ENCODE measurements around the gene SLC38A11.

Gene SLC38A11

DNA sequence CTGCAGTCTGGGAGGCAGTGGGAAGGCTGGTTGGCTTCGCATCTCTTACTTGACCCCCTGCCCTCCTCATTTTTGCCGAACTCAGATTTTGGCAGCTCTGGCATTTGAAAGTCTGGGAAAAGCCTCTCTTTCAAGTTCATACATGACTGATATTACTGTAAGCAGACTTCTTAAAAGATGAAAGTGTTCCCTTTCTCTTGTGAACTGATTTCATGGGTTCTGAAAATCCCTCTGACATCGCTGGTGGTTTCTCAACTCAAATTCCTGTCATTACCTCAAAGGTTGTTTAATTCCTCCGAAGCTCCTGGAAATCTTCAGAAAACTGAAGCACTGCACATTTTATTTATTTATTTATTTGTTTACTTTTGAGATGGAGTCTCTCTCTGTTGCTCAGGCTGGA lies 16.9 kb upstream of the SLC38A11 start:
- DNase-seq (ENCODE audit: low read depth in 4 of 4, low spot score in 1 of 4), result no peak

DNA sequence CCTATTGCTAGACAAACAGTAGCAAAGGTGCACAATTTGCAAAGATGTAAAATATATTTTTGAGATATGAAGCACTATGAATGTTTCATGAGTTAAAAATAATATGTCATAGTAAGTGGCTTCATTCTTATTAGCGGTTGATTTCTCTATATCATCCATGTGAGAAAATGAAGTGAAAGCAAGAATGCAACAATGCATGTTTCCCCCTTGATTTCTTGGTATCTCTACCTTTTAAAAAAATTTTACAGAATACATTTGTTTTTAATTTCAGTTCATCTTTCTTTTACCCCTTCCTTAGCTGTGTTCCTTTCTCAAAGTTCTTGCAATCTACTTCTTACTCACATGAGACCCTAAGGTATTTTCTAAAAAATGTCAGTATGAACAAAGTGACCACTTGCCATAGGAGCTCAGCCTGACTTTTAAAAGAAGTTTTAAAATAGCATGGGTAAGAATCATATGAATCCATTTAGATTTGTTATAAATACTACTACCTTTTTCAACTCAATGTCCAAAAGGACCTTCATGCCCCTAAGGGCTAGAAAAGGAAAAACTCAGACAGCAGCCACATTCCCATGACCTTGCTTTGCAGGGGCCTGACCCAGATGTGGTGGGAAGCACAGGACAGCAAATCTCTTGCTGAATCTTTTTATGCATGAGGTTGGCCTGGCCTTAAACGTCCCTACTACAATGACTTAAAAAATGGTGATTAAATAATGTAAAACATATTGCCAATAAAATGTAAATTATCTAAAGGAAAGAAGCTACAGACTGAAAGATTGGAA lies 14.8 kb upstream of the SLC38A11 start:
- DNase-seq (ENCODE audit: low read depth in 4 of 4, low spot score in 1 of 4), result no peak

DNA sequence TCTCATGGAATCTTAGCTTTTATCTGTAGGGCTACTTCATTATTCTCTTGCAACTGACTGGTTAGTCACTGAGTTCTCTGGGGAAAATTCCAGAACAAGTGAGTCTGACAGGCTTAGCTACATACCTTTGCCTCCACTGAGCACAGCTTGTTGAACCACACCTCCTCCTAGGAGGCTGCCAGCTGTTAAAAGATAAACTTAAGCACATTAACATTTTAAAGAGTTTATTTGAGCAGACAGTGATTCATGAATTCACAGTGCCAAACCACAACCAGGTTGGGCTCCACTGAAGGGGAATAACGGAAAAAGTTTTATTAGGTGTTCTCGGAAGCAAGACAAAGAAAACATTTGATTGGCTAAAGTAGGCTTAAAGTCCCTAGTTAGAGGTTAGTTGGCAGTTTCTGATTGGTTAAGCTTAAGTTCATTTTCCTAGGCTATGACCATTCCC lies 12.5 kb upstream of the SLC38A11 start:
- DNase-seq (ENCODE audit: low read depth in 4 of 4, low spot score in 1 of 4), result no peak

DNA sequence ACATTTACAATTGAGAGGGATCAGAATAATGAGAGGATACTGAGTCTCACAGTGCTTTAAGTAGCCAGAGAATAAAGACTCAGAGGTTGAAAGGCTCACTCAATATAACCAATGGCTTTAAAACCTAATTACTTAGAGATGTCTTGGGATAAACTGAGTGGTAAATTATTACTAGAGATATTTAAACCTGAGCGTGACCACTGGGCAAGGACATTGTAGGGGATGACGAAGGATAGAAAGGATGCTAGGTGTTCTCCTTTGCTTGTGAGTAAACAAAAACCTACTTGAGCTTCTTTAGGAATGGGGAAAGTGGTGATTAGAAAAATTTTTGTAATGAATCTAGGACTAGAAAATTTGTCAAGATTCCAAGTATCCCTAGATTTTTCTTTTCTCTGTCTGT lies 12.0 kb upstream of the SLC38A11 start:
- no peak for DNase-seq (ENCODE audit: low read depth in 4 of 4, low spot score in 1 of 4)

DNA sequence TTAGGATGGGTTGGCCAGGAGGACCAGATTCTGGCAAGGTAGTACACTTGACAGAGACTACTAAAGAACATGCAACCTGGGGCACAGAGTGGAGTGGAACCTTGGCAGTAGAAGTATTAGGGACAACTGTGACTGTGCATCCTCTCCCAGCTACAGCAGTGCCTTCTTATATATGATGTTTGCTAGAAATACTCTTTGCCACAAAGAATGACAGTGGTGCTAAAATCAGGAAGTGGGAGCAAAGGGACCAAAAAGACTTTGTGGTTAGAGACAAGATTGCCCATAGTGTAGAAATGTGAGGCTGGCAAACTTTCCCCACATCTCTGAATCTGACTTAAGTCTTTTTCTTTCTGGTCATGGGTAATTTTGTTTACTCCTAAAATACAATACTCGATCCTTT lies 9.4 kb upstream of the SLC38A11 start:
- no peak for DNase-seq (ENCODE audit: low read depth in 4 of 4, low spot score in 1 of 4)

DNA sequence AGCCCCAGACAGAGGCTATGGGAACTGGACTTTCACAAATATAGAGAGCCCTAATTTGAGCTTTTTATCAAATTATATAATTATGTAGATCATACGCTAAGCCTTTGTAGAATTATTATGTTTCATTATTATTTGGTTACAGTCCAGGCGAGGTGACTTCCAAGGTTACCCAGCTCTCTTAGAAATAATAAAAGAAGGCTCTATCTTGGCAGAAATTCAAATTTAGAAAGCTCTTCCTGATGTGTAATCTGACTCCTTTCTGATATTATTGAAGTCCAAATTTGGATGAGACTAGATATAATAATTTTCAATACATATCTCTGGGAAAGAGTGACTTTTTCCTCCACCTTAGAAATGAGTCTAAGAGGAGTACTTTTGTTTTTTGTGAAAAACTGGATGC lies 4.8 kb upstream of the SLC38A11 start:
- no peak for DNase-seq (ENCODE audit: low read depth in 4 of 4, low spot score in 1 of 4)

DNA sequence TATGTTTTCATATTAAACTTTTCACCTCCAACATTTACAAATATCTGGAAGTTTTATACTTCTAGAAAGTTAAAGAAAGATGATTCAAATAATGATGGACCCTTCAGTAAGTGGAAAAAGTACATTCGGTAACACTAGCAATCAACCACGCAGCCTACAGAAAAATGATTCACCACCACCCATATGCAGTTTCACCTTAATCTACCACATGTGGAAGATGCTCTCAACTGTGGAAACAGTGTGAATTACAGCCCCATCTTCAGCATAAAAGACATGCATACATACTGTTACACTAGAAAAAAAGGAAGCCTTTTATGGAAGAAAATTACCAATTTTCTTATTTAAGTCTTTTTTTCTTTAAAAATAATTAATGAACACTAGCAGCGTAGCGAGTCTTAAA lies 1.1 kb downstream of the SLC38A11 start:
- no peak for DNase-seq (ENCODE audit: low read depth in 4 of 4, low spot score in 1 of 4)

DNA sequence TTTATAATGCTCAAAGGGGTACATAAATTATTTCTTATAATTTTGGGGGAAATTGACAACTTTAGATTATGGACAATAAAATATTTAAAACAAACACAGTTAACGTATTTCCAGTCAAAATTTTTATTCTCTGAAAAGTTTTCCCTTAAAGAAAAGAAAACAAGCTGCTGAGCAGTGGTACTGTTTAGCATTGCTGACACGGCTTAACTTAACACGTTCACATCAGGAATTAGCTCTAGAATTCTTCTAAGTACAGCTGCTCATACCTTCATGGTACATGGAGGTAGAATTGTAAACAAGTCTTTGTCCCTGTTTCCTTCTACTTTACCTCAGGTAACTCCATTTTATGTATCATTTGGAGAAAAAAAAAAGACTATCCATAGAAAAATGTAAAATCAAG lies 2.0 kb downstream of the SLC38A11 start:
- DNase-seq (ENCODE audit: low read depth in 4 of 4, low spot score in 1 of 4), result no peak

DNA sequence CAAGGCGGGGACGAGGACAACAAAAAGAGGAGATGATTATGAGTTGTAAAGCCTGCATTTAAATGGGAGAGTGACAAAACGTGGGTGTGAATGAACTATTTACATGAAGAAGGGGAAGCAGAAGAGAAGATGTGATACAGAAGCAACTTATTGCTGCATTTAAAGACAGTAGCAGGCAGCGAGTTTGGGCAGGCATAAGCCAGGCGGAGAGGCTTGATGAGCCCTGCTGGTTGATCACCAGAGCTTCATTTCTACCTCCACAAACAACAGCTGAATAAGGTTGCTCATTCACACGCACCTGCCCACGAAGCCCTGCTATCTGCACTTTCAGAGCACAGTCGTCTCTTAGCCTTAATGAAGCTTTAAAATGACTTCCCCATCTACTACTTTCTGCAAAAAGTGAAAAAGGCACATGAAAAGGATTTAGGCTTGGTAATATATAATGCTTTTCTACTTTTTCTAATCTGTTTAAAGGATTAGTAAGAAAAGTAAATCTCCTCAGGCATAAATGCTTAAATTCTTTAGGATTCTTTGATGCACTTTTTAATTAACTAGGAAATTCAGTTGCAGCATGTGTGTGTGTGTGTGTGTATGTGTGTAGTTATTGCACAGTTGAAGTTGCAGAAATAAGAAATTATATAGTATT lies 3.1 kb downstream of the SLC38A11 start:
- no peak for DNase-seq (ENCODE audit: low read depth in 4 of 4, low spot score in 1 of 4)

DNA sequence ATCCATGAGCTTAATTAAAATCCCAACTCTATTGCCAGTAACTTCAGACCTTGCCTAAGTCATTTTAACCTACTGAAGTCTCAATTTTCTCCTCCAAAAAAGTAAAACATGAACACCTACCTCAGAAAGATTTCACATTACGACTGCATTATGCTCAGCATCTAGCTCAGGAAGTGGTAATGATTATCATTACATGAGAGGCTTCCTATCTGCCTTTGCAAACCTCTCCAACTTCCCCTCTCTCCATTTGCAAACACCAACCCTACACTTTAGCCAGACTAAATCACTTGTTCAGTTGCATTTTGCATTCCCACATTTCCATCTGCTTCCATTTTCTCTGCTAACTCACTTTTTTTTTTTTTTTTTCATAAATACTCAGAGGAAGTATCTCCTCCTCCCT lies 6.8 kb downstream of the SLC38A11 start:
- no peak for DNase-seq (ENCODE audit: low read depth in 4 of 4, low spot score in 1 of 4)

DNA sequence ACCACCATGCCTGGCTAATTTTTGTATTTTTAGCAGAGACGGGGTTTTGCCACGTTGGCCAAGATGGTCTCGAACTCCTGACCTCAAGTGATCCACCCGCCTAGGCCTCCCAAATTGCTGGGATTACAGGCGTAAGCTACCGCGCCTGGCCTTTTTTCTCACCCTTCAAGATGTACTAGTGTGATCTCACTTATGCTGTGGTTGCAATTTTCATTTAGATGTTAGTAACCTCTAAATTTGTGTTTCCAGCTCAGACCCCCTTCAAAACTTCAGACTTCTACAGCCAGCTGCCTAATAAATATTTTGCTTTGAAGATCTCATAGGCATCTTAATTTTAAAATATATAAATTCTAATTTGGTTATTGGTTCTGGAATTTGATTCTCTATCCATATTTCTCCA lies 8.0 kb downstream of the SLC38A11 start:
- no peak for DNase-seq (ENCODE audit: low read depth in 4 of 4, low spot score in 1 of 4)

DNA sequence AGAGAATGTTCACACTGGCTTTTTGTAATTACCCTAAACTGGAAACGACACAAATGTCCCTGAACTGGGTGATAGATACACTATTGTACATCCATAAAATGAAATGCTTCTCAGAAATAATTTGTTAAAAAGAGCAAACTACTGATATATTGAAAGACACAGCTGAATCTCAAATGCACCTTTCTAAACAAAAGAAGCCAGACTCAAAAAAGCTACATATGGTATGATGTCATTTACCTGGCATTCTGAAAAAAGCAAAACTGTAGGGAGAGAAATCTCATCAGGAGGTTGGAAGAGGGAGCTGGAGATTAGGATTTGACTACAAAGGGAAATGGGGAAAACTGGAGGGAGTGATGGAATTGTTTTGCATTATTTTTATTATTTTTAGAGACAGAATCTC lies 12.0 kb downstream of the SLC38A11 start:
- no peak for DNase-seq (ENCODE audit: low read depth in 4 of 4, low spot score in 1 of 4)

DNA sequence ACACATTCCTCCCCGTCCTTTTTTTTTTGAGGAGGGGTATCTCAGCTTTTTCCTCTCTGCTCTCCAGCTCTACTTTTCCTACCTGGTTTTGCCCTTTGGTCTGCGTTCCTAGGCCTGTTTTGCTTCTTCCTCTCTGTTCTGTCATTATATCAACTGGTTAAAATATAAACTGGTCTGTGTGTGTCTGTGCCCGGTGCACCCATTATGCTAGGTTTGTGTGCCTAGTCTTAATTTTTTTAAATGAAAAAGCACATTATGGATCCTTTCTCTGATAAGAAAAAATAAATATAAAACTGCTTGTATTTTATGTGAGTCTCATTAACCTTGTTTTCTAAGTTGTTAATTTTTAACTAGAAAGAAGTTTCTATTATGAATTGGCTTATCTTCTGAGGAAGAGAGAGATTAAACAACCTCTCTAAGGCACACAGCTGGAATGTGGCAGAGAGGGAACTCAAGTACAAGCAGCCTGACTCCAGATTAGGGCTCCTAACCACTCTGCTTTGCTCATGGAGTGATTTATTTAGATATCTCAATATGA lies 17.4 kb downstream of the SLC38A11 start:
- DNase-seq (ENCODE audit: low read depth in 4 of 4, low spot score in 1 of 4), result no peak

DNA sequence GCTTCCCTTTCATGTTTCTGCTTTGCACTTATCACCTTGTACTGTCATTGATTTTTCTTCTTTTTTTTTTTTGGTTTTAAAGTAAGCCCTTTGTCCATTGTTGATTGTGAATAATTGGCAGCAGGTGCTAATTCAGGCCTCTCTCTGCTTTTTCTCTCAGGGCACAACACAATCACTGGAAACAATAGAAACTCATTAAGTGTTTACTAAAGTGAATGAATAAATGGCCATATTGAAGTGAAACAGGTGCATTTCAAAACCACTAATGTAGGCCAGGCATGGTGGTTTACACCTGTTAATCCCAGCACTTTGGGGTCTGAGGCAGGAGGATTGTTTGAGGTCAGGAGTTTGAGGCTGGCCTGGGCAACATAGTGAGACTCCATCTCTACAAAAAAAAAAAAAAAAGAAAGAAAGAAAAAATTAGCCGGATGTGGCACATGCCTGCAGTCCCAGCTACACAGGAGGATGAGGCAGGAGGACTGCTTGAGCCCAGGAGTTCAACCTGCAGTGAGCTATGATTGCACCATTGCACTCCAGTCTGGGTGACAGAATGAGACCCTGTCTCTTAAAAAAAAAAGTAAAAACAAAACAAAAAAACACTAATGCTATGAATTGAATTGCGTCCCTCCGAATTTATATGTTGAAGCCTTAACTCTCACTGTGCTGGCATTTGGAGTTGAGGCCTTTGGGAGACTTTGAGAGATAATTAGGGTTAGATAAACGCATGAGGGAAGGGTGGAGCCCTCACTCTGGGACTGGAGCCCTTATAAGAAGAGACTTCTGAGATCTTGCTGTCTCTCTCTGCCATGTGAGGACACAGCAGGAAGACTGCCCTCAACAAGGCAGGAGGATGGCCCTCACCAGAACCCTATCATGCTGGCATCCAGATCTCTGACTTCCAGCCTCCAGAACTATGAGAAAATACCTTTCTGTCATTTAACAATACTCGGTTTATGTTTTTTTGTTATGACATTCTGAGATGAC lies 19.9 kb downstream of the SLC38A11 start:
- DNase-seq (ENCODE audit: low read depth in 4 of 4, low spot score in 1 of 4), result no peak

DNA sequence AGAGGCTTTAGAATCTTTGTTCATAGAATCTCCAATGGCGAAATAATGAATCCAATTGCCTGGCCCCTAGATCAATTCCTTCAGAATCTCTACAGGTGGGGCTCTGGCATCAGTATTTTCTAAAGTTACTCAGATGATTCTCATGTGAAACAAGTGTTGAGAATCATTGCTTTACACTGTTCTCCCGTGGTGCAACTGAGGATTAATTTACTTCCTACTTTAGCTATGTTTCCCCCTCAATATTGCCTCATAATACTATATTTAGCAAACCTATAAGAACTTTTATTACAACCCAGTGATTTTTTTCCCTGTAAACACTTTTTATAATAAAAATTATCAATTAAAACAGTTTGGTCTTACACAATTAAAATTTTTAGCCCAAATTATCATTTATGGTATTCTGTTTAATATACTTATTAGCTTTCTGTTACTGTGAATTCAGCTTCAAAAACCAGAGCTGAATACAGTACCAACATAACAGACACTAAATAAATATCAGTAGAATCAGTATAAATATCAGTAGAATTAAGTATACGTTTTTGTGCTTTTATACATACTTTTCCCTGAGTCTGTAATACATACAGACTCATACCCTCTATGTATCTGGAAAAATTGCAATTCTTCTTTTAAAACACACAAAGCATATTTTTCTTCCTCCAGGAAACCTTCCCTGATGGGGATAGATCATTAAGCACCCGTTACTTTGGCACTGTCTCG lies 20.8 kb downstream of the SLC38A11 start:
- no peak for DNase-seq (ENCODE audit: low read depth in 4 of 4, low spot score in 1 of 4)

DNA sequence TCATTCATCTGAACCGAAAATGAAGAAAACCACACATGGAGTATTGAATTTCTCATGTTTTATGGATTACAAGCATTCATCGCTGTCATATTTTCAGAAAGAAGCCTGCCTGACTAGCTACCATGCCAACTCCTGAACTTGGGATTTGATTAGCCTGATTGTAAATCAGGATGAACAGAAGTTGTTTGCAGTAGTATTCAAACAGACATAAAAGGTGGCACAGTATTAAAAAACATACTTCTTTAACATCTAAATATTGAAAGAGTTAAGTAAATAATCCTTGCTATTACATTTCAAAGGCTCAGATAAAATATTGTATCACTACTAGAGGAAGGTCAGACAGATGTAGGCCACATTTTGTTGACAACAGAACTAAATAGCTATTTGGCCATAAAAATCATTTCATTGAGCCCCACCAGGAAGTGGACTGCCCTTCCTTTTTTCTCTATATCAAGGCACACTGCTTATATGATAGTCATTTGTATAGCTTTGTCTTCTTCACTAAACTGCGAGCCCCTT lies 21.6 kb downstream of the SLC38A11 start:
- DNase-seq (ENCODE audit: low read depth in 4 of 4, low spot score in 1 of 4), result no peak

DNA sequence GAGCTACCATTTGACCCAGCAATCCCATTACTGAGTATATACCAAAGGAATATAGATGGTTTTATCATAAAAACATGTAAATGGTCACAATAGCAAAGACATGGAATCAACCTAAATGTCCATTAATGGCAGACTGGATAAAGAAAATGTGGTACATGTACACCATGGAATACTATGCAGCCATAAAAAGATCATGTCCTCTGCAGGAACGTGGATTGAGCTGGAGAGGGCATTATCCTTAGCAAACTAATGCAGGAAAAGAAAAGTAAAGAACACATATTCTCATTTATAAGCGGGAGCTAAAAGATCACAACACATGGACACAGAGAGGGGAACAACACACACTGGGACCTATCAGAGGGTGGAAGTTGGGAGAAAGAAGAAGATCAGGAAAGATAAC lies 22.9 kb downstream of the SLC38A11 start:
- DNase-seq (ENCODE audit: low read depth in 4 of 4, low spot score in 1 of 4), result no peak

DNA sequence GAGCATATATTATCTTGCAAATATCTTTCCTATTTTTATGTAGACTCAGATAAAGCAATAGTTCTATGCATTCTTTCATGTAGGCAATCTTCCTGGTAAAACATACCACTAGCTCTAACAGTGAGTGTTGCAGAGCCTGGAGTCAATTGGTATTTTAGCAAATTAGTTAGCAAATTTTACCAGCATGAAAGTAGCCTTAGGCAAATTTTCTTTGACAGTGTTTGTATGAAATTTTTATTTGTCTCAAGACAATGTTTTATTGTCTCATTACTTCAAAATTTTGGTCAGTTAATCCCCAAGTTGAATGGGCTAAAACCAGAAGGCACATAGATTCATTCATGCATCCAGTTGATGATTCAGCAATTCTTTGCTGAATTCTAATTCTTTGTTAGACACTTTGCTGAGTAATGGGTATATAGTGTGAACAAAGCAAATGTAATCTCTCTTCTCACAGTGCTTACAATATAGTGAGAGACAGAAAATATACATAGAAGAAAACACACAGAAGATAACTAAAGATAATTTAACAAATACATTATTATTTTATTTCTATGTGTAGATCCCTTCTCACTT lies 27.1 kb downstream of the SLC38A11 start:
- DNase-seq (ENCODE audit: low read depth in 4 of 4, low spot score in 1 of 4), result no peak

DNA sequence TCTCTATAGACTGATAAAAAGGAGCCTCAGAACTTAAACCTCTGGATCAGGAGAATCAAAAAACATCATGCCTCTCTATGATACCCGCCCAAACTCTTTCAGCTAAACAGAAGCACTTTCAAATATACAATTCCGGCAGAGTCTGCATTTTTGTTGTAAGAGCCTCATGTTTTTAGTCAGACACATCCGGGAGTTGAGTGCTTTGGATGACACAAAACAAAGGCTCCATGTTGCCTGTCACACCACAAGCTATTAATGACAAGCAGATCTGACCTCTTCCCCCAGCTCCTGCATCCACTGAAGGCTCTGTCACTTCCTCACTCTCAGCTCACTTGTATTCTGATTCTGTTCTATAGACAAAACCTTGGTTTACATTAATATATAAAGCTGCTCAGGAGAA lies 33.2 kb downstream of the SLC38A11 start:
- no peak for DNase-seq (ENCODE audit: low read depth in 4 of 4, low spot score in 1 of 4)

DNA sequence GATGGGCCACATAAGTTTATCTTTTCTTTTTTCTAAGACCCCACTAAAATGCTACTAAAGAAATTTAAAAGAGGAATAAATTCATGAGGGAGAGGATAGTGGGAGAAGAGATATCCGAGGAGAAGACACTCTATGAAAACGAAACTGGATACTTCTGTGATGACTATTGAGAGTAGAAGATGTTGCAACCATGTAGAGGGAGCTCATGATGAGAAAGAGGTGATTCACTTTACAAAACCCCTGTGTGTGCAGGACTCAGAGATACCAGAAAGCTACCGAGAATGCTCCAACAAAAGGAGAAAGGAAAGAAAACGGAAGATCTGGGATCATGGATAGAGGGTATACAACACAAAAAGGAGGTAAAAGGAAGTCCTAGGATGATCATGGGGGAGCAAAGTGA lies 34.9 kb downstream of the SLC38A11 start:
- no peak for DNase-seq (ENCODE audit: low read depth in 4 of 4, low spot score in 1 of 4)
